Liver (tissue), 9 donors: ENCODE results near the gene SLC7A11. TPM values are rescaled to one million over a fixed set of nuclear protein-coding genes. Genes with fewer than 3 reads are reported as not detected.

Experiments
- DNase-seq: peaks from one replicate; pipeline ENCODE4 v3.0.0-alpha.2; 2017; ENCODE audit warnings: low spot score
- H3K27ac ChIP-seq, 2 donors: one replicate each; pipeline ENCODE4 v1.7.0; 2013; ENCODE audit warnings: inconsistent platforms in 2 of 2, low read length in 2 of 2, control low read depth in 1 of 2, low read depth in 1 of 2, mild to moderate bottlenecking in 1 of 2
- H3K27me3 ChIP-seq, 4 donors: one replicate each; pipeline versions ENCODE4 v1.6.1 to v1.7.0; 2013; ENCODE audit warnings: low read length in 3 of 4, inconsistent platforms in 1 of 4, mild to moderate bottlenecking in 1 of 4, moderate library complexity in 1 of 4; ENCODE audit not compliant: control insufficient read depth in 4 of 4, insufficient read depth in 4 of 4
- H3K36me3 ChIP-seq, 4 donors: one replicate each; pipeline versions ENCODE4 v1.6.1 to v1.7.0; 2013; ENCODE audit warnings: low read length in 3 of 4, mild to moderate bottlenecking in 3 of 4, low read depth in 1 of 4, moderate library complexity in 1 of 4; ENCODE audit not compliant: control insufficient read depth in 4 of 4, insufficient read depth in 3 of 4
- H3K4me1 ChIP-seq, 4 donors: one replicate each; pipeline versions ENCODE4 v1.6.1 to v1.7.0; 2013; ENCODE audit warnings: low read length in 3 of 4, mild to moderate bottlenecking in 3 of 4, moderate library complexity in 1 of 4; ENCODE audit not compliant: control insufficient read depth in 4 of 4, insufficient read depth in 4 of 4
- H3K4me3 ChIP-seq, 3 donors: one replicate each; pipeline versions ENCODE4 v1.6.1 to v1.7.0; 2013; ENCODE audit warnings: low read length in 3 of 3, control low read depth in 1 of 3, low read depth in 1 of 3, mild to moderate bottlenecking in 1 of 3
- H3K9ac ChIP-seq, 2 donors: one replicate each; pipeline ENCODE4 v1.7.0; 2013; ENCODE audit warnings: low read length in 2 of 2, mild to moderate bottlenecking in 2 of 2, moderate library complexity in 2 of 2, control low read depth in 1 of 2, low read depth in 1 of 2
- H3K9me3 ChIP-seq, 4 donors: one replicate each; pipeline versions ENCODE4 v1.6.1 to v1.7.0; 2013; ENCODE audit warnings: low read length in 3 of 4; ENCODE audit not compliant: control insufficient read depth in 4 of 4
- EGR1 ChIP-seq, 2 donors: IDR thresholded peaks; 2 replicates each; pipeline ENCODE4 v1.6.1; 2016 to 2018; ENCODE audit warnings: antibody characterized with exemption in 2 of 2, low read depth in 2 of 2
- FOXA1 ChIP-seq: IDR thresholded peaks from 2 replicates; pipeline ENCODE4 v1.6.1; 2016; ENCODE audit warnings: antibody characterized with exemption
- FOXA2 ChIP-seq: IDR thresholded peaks from 2 replicates; pipeline ENCODE4 v1.6.1; 2016; ENCODE audit warnings: antibody characterized with exemption
- GABPA ChIP-seq, 2 donors: IDR thresholded peaks in 1 of 2; conservative IDR thresholded peaks in 1 of 2; 2 replicates each; pipeline ENCODE4 v1.6.1; 2016; ENCODE audit warnings: antibody characterized with exemption in 2 of 2, mild to moderate bottlenecking in 1 of 2, moderate library complexity in 1 of 2
- HNF4A ChIP-seq, 2 donors: conservative IDR thresholded peaks; 2 replicates each; pipeline ENCODE4 v1.6.1; 2016; ENCODE audit warnings: antibody characterized with exemption in 2 of 2, mild to moderate bottlenecking in 2 of 2
- HNF4G ChIP-seq: IDR thresholded peaks from 2 replicates; pipeline ENCODE4 v1.6.1; 2016; ENCODE audit warnings: antibody characterized with exemption
- JUND ChIP-seq, 2 donors: IDR thresholded peaks; 2 replicates each; pipeline ENCODE4 v1.6.1; 2016; ENCODE audit warnings: antibody characterized with exemption in 2 of 2
- NR2F2 ChIP-seq: IDR thresholded peaks from 2 replicates; pipeline ENCODE4 v1.6.1; 2016; ENCODE audit warnings: antibody characterized with exemption
- RAD21 ChIP-seq, 2 donors: IDR thresholded peaks; 2 replicates each; pipeline ENCODE4 v1.6.1; 2016; ENCODE audit warnings: antibody characterized with exemption in 2 of 2, mild to moderate bottlenecking in 2 of 2
- RXRA ChIP-seq, 2 donors: IDR thresholded peaks; 2 replicates each; pipeline ENCODE4 v1.6.1; 2017 to 2018; ENCODE audit warnings: antibody characterized with exemption in 2 of 2, mild to moderate bottlenecking in 1 of 2
- SP1 ChIP-seq: IDR thresholded peaks from 2 replicates; pipeline ENCODE4 v1.6.1; 2018; ENCODE audit warnings: antibody characterized with exemption, mild to moderate bottlenecking
- TAF1 ChIP-seq: conservative IDR thresholded peaks from 2 replicates; pipeline ENCODE4 v1.6.1; 2016; ENCODE audit warnings: antibody characterized with exemption, mild to moderate bottlenecking
- YY1 ChIP-seq: IDR thresholded peaks from 2 replicates; pipeline ENCODE4 v1.6.1; 2016; ENCODE audit warnings: antibody characterized with exemption, mild to moderate bottlenecking
- WGBS: extraction: QIAGEN DNeasy Blood & Tissue Kit; methylation state at CpG from one replicate; pipeline ENCODE4 v1.1.7; 2013; 5-methylcytosine and 5-hydroxymethylcytosine counted together
- polyA plus RNA-seq, 2 donors: library from polyadenylated mRNA; stranded (reverse) in 1 of 2; unstranded in 1 of 2; fragments of 200-250 nt in 1 of 2; fragments of >200 nt in 1 of 2; fragmentation: Nextera tagmentation in 1 of 2; extraction: Ambion mirVana in 1 of 2; gene quantifications; one replicate each; pipeline versions ENCODE4 v1.2.1 to v1.2.3, GENCODE V29; 2013 to 2015
- total RNA-seq, 2 donors: library from RNA; depleted of rRNA; stranded (reverse); fragments of >200 nt; gene quantifications; one replicate each; pipeline ENCODE4 v1.2.3, GENCODE V29; 2014
- TF ChIP-seq, protein P1 (sequence below): IDR thresholded peaks from 2 replicates; pipeline ENCODE4 v1.6.1; 2016; ENCODE audit warnings: antibody characterized with exemption
- TF ChIP-seq, protein P2 (sequence below): IDR thresholded peaks from 2 replicates; pipeline ENCODE4 v1.6.1; 2016; ENCODE audit warnings: antibody characterized with exemption
- TF ChIP-seq, protein P3 (sequence below): IDR thresholded peaks from 2 replicates; pipeline ENCODE4 v1.6.1; 2016; ENCODE audit warnings: antibody characterized with exemption, mild to moderate bottlenecking
- TF ChIP-seq, protein P4 (sequence below): IDR thresholded peaks from 2 replicates; pipeline ENCODE4 v1.6.1; 2016; ENCODE audit warnings: antibody characterized with exemption
- TF ChIP-seq, protein P5 (sequence below): fragments of 150-350 bp; IDR thresholded peaks from 2 replicates; pipeline ENCODE4 v1.5.1; 2017; ENCODE audit warnings: improper control_type of control experiment, low read depth, low read length; ENCODE audit not compliant: missing input control
- donor health status: healthy.
- donor health status: healthy.
- donor health status: healthy.
- donor health status: healthy.
- donor health status: healthy.

Gene SLC7A11
- total and polyA plus RNA-seq, 4 donors, result 0.02 to 1.9 (median 0.29) TPM

DNA sequence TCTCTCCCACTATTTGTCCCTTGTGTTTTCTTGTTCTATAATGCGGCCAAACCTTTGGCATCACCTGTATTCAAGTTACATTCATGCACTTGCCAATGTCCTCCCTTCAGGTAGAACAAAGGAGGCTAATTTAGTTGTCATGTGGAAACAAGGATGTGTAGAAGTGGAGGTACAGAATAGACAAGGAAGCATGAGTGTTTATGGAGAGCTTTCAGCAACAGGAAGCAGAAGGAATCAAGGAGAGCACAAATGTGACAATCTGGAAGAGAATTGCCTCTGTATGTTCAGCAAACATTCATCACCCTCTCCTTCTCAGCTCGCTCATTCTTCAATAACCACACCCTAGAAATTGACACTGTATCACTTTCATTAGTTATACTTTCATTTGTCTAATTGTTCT is 103.4 kb downstream of the SLC7A11 start:
- no peak for DNase-seq
- Histone ChIP-seq H3K27ac (no peak overlapping the region), H3K27me3 (no peaks in the 10 kb centered on the region), H3K9ac (no peak overlapping the region), H3K36me3 (no peaks in the 10 kb centered on the region), H3K9me3 (no peaks in the 10 kb centered on the region), H3K4me1 (no peaks in the 10 kb centered on the region), H3K4me3 (no peak overlapping the region)
- TF ChIP-seq HNF4G, result no peak
- TF ChIP-seq FOXA1, result no peak
- TF ChIP-seq RXRA (IDR thresholded peaks at IDR 0.05), result no peak
- TF ChIP-seq YY1, result no peak
- no peak for TF ChIP-seq SP1
- TF ChIP-seq, protein P1, sequence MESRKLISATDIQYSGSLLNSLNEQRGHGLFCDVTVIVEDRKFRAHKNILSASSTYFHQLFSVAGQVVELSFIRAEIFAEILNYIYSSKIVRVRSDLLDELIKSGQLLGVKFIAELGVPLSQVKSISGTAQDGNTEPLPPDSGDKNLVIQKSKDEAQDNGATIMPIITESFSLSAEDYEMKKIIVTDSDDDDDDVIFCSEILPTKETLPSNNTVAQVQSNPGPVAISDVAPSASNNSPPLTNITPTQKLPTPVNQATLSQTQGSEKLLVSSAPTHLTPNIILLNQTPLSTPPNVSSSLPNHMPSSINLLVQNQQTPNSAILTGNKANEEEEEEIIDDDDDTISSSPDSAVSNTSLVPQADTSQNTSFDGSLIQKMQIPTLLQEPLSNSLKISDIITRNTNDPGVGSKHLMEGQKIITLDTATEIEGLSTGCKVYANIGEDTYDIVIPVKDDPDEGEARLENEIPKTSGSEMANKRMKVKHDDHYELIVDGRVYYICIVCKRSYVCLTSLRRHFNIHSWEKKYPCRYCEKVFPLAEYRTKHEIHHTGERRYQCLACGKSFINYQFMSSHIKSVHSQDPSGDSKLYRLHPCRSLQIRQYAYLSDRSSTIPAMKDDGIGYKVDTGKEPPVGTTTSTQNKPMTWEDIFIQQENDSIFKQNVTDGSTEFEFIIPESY, result no peak
- TF ChIP-seq GABPA (IDR thresholded peaks at IDR 0.05 in 1 of 2, conservative IDR thresholded peaks at IDR 0.05 in 1 of 2), result no peak
- no peak for TF ChIP-seq NR2F2
- TF ChIP-seq, protein P2, sequence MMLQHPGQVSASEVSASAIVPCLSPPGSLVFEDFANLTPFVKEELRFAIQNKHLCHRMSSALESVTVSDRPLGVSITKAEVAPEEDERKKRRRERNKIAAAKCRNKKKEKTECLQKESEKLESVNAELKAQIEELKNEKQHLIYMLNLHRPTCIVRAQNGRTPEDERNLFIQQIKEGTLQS, result no peak
- TF ChIP-seq, protein P3, sequence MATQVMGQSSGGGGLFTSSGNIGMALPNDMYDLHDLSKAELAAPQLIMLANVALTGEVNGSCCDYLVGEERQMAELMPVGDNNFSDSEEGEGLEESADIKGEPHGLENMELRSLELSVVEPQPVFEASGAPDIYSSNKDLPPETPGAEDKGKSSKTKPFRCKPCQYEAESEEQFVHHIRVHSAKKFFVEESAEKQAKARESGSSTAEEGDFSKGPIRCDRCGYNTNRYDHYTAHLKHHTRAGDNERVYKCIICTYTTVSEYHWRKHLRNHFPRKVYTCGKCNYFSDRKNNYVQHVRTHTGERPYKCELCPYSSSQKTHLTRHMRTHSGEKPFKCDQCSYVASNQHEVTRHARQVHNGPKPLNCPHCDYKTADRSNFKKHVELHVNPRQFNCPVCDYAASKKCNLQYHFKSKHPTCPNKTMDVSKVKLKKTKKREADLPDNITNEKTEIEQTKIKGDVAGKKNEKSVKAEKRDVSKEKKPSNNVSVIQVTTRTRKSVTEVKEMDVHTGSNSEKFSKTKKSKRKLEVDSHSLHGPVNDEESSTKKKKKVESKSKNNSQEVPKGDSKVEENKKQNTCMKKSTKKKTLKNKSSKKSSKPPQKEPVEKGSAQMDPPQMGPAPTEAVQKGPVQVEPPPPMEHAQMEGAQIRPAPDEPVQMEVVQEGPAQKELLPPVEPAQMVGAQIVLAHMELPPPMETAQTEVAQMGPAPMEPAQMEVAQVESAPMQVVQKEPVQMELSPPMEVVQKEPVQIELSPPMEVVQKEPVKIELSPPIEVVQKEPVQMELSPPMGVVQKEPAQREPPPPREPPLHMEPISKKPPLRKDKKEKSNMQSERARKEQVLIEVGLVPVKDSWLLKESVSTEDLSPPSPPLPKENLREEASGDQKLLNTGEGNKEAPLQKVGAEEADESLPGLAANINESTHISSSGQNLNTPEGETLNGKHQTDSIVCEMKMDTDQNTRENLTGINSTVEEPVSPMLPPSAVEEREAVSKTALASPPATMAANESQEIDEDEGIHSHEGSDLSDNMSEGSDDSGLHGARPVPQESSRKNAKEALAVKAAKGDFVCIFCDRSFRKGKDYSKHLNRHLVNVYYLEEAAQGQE, result no peak
- no peak for TF ChIP-seq HNF4A (conservative IDR thresholded peaks at IDR 0.05)
- TF ChIP-seq, protein P4, sequence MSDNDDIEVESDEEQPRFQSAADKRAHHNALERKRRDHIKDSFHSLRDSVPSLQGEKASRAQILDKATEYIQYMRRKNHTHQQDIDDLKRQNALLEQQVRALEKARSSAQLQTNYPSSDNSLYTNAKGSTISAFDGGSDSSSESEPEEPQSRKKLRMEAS, result no peak
- TF ChIP-seq JUND (IDR thresholded peaks at IDR 0.05), result no peak
- TF ChIP-seq TAF1, result no peak
- TF ChIP-seq FOXA2, result no peak
- TF ChIP-seq, protein P5, sequence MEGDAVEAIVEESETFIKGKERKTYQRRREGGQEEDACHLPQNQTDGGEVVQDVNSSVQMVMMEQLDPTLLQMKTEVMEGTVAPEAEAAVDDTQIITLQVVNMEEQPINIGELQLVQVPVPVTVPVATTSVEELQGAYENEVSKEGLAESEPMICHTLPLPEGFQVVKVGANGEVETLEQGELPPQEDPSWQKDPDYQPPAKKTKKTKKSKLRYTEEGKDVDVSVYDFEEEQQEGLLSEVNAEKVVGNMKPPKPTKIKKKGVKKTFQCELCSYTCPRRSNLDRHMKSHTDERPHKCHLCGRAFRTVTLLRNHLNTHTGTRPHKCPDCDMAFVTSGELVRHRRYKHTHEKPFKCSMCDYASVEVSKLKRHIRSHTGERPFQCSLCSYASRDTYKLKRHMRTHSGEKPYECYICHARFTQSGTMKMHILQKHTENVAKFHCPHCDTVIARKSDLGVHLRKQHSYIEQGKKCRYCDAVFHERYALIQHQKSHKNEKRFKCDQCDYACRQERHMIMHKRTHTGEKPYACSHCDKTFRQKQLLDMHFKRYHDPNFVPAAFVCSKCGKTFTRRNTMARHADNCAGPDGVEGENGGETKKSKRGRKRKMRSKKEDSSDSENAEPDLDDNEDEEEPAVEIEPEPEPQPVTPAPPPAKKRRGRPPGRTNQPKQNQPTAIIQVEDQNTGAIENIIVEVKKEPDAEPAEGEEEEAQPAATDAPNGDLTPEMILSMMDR, result no peak
- no peak for TF ChIP-seq RAD21 (IDR thresholded peaks at IDR 0.05)
- TF ChIP-seq EGR1 (IDR thresholded peaks at IDR 0.05; ENCODE audit: low read depth in 2 of 2), result no peak
- 81% methylated on average over 2 of the region's 2 CpGs for WGBS
